HG02642 (cell line): ENCODE data around the gene CYB5RL.

Source experiments
- ATAC-seq: cut with Tn5 transposase; IDR thresholded peaks from one replicate; pipeline ENCODE4 v1.9.1; 2021; ENCODE audit warnings: mild to moderate bottlenecking; ENCODE audit not compliant: unreplicated experiment, poor library complexity

CYB5RL gene

DNA sequence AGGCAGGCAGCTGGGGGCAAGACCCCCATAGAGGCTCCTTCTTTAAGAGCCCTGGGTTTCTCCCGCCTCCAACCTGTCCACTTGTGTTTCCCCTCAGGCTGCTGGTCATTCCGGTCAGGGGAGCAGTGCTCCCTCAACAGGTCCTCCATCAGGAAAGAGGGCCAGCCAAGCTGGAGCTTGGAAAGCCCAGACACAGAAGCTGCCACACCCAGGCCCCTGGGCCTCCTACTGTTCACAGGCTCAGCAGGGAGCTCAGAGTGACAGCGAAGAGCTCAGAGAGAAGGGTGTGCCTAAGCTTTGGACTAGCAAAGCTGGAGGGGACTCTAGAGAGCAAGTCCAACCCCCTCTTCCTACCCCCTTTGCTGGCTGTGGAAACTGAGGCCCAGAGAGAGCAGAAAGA is 36.8 kb downstream of the CYB5RL start:
- ATAC-seq: no peak

DNA sequence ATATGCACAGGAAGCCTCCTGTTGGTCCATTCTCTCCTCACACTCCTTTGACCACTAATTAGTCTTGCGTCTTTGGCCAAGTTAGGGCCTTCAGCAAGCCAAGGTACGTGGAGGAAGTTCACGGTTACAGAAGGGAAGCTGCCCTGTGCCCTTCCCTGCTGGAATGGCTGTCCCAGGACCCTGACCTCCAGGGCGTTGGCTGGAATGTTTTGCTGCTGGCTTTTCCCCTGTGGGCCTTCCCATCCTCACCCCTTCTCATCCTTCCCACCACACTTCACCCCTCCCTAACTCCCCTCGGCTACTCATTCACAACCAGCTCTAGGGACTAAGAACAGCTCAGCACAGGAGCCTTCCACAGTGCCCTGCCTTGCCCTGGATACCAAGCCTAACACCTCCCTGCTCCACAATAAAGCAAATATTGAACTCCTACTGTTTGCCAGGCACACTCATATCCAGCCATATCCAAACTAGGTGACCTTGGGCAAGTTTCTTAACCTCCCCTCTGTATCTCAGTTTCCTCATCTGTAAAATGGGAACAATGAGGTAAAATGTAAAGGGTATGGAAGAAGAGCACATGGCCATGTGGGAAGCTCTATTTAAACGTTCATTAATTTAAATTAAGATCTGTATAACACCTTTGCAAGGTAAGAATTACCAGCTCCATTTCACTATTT is 38.2 kb downstream of the CYB5RL start:
- no peak for ATAC-seq

GRCh38 chr1:54160351-54160750 is 39.5 kb downstream of the CYB5RL start:
- ATAC-seq: no peak

GRCh38 chr1:54159733-54160316 is 40.0 kb downstream of the CYB5RL start:
- ATAC-seq: no peak

GRCh38 chr1:54158071-54158470 is 41.8 kb downstream of the CYB5RL start:
- ATAC-seq: no peak

DNA sequence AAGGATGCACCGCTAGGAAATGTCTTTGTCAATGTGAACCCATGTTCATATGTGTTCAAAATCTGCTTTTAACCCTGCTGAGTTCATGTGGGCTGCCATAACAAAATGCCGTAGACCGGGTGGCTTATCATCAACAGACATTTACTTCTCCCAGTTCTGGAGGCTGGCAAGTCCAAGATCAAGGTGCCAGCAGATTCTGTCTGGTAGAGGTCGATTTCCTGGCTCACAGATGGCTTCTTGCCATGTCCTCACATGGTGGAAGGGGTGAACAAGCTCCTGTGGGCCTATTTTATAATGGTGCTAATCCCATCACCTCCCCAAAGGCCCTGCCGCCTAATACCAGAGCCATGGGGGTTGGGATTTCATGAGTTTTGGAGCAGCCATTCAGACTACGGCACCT is 42.4 kb downstream of the CYB5RL start:
- no peak for ATAC-seq

DNA sequence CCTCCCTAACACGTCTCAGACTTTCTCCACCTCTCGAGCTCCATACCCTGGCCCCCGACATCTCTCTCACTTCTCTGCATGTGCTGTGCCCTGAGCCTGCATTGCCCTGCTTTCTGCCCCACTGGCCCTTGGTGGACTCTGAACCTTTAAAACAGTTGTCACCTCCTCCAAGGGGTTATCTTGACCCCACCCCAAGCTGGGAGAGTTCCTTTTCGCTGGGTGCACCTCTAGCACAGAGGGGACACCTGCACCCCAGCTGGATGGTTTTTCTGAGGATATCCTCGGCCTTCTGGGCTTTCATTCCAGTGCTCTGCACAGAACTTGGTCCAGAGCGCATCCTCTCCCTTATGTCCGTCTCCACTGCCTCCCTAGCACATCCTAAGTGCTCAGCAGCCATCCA is 42.8 kb downstream of the CYB5RL start:
- no peak for ATAC-seq

- ATAC-seq: no peak
These were observed 43.6 kb downstream of the CYB5RL start for GRCh38 chr1:54156201-54156600.

DNA sequence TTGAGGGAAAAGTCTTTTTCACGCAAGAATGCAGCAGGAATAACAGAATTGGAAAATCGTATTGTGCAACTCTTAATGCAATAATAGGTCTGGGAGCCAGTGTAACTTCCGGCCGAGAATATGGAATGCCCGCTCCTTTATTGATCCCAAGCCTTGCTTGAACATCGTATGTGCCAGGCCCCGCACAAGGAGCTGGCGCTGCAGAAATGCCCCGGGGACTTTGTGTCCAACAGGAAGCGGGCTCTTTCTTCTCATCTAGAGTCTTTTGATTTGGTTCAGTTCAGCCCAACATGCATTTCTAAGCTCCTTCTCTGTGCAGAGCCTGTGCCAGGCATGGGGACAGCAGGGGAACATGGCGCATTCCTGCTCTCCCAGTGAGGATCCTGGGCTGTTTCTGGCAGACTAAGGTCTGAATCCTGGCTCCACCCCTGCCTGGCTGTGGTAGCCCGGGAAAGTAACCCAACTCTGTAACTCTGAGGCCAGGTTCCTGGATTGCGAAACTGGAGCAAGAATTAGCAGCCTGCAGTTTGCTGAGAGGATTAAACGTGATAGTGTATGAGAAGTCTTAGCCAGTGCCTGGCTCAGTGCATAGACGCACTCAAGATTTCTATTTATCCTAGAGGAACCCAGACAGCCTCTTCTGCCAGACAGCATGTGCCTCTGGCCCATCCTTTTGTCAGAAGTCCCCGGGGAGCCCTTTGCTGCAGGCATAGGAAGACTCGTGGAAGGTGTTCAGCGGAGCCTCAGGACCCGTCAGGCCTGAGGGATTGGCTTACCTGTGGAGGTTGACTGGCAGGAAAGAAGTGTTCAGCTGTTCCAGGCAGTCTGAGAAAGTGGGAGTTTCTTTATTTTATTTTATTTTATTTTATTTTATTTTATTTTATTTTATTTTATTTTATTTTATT is 46.0 kb downstream of the CYB5RL start:
- ATAC-seq: no peak

- no peak for ATAC-seq
These were observed 47.1 kb downstream of the CYB5RL start, which contains the start of gene CDCP2 for GRCh38 chr1:54152696-54153095. Gene CDCP2 (minus strand): TSS chr1:54153000. CDS start chr1:54152922, 78 bp downstream.

DNA sequence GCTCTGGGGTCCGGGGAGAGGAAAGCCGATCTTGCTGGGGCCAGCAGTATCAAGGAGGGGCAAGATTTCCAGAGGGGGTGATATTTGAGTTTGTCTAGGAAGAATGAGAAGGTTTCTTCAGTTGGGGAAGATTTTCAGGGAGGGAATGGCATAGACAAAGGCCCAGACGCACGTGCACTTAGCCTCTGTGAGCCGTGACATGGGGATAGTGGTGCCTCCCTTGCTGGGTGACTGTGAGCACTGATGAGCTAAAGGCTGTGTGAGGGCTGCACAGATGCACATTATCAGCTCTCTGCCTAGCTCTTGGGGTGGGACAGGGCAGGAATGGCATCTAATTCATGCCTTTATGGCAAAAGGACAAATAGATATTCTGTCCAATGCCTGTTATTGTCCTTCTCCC is 48.8 kb downstream of the CYB5RL start:
- no peak for ATAC-seq
